CD1c-positive myeloid dendritic cell (primary cell): Measurements from ENCODE around the gene VPS52.
"Not testable (repeated sequence)": the region's sequence is repeated elsewhere in the genome, so short reads cannot be mapped to it uniquely, and the experiment has no call there.

Experiments
- DNase-seq: peaks from one replicate; pipeline ENCODE4 v3.0.0-alpha.2; 2016; ENCODE audit errors: extremely low spot score

Gene VPS52

DNA sequence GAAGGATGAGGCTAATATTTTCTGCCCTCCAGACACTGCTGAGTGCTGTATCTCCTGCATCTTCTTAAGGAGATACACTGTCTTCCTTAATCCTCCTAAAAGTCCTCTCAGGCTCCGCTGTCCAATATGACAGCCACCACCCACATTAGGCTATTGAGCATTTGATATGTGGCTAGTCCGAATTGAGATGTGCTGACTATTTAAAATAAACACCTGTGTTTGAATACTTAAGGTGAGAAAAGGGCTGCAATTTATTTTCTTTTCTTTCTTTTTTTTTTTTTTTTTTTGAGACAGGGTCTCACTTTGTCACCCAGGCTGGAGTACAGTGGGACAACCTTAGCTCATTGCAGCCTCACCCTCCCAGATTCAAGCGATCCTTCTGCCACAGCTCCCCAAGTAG, 30.2 kb upstream of the VPS52 start:
- no peak for DNase-seq

DNA sequence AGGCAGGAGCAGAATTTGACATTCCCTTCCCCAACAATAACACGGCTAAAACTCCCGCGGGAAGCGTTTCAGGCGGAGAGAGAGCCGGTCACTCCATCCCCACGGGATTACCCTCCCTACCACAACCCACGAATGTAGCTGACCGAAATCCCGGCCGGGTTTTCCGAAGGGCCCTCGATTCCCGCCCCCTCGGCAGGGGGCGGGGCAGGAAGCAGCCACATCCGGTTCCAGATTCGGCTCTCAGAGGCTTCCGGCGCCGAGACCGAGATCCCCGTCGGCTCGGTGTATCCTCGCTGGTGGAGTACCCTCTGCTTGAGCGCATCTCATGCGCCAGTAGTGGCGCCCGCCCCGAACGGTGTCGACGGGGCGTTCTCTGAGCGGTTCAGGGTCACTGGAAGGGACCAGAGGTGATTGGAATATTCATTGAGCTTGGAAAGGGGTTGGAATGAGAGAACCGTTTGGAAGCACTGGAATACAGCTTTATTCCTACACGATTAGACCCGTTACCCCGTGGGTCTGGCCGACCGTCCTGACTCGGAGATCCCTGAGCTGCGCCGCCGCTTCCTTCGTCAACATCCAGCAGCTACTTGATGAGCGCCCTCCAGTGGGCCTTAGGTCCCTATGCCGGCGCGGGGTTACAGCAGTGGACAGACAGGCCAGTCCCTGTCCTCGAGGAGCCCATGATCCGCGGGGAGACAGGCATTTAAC, 27.7 kb upstream of the VPS52 start:
- DNase-seq, result peak; percentile 96

DNA sequence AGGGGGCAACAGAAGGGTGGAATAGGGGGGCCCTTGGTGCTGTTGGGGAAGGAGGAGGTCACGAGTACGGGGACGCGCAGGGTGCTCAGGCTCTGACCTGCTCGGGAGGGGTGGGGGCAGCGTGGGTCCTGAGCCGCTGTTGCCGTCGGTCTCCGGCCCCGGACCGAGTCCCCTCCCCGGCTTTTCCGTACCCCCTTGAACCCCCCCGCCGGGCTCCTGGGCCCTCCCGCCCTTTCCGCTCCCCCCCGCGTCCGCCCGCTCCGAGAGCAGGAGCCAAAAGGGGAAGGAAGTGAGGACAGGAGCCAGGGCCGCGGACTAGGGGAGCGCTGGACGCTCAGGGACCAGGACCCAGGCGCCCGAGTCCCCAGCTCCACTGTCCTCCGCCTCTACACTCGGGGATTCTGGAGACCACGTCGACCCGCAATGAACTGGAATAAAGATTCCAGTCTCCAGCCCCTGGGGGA, 27.1 kb upstream of the VPS52 start, which contains the start of gene RGL2:
Gene RGL2, minus strand, starts transcription at position 170 of the 464 bp plus-strand sequence. CDS start 332 bp downstream, outside the sequence.
- peak; percentile 77 for DNase-seq

DNA sequence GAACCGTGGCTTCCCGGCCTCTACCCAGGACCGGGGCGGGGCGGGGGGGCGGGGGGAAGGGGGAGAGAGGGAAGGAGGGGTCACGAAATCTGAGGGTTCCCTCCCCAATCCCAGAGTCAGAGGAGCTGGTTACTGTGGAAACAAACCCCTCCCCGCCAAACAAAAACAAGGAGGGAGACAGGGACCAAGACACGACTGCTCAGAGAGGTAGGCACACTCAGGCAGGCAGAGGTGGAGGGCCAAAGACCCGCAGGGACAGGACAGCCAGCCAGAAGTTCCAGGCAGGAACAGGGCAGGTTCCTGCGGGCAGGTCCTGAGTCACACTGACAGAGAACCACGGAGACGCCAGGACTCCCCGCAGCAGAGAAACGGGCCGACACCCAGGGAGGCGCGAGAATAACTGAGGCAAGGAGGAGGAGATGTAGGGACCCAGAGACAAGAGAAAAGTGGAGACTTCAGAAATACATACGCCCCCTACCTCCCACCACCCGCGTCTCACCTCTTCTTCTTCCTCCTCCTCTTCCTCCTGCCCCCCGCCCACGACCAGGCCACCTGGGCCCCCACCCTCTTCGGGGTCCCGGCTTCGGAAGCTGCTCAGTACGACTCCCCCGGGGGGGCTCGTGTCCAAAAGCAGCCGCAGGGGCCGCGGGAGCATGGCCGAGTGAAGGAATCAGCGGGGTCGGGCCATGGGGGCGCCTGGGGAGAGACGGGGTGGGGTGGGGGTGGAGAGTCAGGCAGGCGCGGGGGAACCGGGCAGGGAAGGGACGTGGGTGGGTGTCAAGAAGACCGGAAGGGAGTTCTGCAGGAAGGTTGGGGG, 26.5 kb upstream of the VPS52 start:
- peak; percentile 88 for DNase-seq

DNA sequence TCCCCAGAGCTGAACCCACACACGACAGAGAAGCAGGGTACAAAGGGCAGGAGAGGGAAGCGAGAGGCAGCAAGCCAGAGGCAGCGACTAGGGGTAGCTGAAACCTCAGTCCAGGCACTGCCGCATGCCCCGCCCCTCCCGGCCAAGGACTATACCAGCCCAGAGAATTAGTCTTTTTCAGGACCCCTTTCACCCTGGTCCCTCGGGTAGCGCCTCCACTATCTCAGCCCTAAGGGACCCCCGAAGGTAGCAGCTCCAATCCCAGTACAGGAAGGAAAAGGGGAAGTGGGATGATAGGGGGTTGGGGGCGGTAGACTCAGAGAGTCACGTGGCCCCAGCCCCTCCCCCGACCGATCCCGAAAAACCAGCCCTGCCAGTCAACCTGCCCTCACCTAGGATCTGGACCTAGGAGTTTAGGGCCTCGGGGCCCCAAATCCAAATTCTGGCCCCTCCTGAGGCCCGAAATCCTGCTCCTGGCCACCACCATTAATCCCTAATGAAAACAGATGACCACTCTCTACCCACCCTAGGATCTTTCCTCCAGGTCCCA, 25.8 kb upstream of the VPS52 start:
- peak; percentile 48 for DNase-seq

DNA sequence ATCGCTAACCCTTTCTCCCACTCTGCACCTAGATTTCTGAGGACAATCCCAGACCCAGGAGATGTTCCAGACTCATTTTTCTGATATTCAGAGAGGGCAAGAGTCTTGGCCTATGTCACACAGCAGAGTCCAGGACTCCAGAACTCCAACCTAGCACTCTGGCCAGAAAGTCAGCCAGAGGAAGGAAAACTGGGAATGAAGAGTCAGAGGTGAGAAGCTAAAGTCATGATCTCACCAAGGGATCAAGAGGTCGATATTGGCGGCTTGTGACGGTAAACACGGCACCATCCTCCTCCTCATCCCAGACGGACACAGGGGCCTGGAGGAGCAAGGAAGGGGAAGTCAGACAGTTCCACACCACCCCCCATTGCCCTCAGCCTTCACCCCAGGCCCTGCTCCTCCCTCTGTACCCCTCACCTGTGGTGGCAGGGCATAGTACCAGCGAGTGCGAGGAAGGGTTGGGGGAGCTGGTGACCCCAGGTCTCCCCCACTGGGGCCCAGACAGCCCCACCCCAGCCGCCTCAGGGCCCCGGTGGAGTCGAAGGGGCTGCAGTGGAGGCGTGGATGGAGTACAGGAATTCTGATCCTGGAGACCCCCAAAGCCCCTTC, 25.2 kb upstream of the VPS52 start:
- DNase-seq, result no peak

DNA sequence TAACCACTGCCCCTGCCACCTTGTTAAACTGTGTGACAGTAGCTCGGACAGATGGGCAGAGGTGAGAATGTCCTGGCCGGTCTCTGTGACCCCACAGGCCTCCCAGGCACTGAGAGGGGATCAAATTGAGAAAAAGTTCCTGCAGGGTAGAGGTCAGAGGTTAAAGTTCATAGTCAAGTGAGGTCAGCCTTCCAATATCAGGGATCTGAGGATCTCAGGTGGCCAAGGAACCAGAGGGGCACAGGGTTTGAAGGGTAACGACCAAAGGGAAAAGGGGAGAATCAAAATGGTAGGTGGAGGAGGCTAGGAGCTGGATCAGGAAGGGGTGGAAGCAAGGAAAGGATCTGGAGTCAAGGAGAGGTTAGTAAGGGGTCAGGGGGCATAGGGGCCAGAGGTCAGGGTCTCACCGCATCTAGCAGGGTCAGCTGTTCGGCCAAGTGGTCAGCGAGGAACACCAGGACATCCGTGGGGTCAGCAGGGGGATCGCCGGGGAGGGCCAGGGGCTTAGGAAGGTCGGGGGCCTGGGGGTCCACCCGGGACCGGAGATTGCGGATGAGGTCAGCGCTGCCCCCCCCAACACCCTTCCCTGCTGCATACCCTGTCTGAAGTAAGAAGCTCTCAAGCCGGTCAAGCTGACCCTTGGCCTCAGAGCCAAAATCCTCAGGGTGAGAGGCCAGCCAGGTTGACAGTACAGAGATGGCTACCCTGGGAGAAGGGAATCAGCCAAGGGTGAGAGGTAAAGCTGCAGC, 24.1 kb upstream of the VPS52 start:
- DNase-seq, result no peak

DNA sequence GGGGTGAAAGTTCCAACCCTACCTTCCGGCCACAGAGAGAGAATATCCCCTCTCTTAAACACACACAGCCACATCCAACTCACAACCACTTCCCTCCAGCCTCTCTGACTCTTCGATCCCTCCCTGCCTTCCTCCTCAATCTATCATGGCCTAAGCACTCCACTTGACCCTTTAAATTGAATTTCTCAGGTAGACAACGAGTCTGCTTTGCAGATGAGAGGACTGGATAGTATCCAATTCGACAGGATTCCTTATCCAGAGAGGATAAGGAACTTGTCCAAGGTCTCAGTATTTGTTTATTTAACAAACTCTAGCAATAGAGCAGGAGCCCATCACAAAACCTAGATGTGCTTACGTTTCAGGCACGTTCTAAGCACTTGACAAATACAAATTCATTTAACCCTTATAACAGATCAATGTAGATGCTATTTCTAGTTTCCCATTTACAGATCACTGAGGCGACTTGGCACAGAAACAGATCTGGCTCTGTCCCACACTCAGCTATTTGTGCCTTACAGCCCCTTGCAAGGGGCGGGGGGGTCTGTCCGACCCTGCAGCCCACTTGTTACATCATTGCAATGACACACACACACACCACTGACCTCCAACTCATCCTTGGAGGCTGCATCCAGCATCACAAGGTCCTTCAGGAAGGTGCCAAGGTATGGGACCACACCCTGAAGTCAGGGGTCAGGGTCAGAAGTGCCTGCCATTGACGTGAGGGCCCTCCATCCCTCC, 22.6 kb upstream of the VPS52 start:
- DNase-seq, result no peak

DNA sequence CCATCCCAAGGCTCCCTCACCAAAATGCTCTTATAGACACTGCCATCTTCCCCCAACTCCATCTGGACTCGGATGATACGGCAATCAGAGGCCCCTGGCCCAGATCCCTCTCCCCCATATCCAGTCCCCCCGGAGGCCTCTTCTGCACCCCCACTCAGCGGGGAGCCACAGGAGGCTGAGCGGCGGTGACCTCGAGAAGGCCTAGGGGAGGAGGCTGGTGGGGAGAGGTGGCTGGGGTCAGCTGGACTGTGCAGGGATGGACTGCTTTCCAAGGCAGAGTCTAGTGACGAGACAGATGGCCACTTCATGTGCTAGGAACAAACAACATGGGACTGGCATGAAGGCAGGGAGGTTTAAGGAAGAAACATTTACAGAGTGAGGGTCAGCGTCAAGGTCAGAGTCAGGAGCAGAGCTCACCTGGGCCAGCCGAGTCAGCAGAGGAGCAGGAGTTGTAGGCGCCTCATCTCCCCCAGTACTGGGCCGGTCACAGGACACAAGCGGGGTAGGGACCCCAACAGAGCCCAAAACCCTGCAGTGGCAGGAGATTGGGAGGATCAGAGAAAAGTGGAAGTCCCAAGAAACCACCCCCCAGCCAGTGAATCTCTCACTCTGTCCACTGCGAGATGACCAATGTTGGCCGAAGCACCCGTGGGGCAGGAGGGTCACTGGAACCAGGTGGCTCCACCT, 21.5 kb upstream of the VPS52 start:
- DNase-seq, result no peak

DNA sequence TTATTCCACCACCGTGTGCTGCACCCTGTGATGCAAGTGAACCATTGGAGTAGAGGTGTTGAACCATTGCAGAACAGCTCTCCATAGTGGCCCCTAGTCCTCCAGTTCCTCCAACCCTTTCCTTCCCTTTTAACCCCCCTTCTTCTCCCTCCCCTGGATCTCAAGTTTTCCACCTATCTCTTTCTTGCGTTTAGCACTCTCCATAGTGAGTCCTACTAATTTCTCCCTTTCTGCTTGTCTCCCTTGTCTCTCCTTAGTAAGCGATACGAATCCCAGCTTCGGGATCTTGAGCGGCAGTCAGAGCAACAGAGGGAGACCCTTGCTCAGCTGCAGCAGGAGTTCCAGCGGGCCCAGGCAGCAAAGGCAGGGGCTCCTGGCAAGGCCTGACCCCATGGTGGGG, 18.8 kb upstream of the VPS52 start:
- DNase-seq, result no peak

DNA sequence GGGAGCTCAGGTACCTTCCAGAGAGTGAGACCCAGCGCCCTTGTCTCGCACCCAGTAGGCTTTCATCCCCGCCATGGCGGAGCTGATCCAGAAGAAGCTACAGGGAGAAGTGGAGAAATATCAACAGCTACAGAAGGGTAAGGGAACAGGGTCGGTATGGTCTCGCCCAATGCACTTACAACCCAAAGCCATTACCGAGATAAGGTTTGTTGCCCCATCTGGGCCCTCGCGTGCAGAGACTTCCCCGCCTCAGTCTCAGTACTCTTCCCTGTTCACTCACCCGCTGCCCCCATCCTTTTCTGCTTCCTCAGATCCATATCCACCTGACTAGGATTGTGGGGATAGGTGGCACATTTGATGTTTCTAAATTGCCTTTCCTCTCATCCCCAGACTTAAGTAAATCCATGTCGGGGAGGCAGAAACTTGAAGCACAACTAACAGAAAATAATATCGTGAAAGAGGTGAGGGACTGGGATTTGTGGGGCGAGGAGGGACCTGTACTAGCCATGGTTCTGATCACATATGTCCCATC, 18.2 kb upstream of the VPS52 start:
- DNase-seq, result peak; percentile 27

DNA sequence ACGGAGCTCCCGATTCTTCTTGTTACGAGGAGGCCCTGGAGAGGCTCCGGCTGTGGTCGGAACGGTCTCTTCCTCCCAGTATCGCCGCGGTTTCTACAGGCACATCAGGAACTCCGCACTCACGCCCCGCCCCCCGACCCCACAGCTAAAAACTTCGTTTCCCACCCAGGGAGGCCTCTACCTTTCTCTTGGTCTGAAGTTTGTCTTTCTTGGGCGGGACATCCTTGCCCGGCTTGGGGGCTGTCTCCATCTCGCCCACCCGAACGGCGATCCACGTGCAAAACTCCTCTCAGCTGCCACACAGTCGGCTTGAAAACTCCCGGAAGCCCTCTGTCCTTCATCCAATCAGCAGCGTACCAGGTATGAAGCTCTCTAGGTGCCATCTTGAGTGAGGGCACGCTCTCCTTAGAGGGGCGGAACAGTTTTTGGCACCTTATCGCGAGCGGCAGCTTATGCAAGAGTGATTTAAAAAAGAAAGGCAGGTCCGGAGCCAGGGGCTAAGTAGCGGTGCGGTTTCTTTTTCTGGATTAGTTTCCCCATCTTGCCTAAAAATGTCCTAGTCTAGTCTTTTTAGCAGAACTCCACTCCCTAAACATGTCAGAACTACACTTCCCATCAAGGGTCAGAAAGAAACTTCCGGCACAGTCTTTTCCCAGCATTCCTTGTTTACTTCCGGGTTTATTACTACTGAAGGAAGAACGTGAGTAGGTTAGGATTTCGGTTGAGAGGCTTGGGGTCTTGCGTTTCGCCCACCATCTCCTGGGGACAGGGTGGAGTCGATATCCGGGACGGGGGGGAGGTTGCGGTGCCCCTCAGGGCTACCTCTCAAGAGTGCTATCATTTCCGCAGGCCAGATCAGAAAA, 17.5 kb upstream of the VPS52 start, which contains the start of the genes PFDN6 and WDR46:
Gene PFDN6, plus strand, starts transcription at position 681 of the 863 bp plus-strand sequence. CDS start 256 bp downstream, outside the sequence.
Gene WDR46, minus strand, starts transcription at position 319 of the 863 bp plus-strand sequence. Its CDS starts 69 bp downstream, at position 250.
- DNase-seq, result peak; percentile 93

DNA sequence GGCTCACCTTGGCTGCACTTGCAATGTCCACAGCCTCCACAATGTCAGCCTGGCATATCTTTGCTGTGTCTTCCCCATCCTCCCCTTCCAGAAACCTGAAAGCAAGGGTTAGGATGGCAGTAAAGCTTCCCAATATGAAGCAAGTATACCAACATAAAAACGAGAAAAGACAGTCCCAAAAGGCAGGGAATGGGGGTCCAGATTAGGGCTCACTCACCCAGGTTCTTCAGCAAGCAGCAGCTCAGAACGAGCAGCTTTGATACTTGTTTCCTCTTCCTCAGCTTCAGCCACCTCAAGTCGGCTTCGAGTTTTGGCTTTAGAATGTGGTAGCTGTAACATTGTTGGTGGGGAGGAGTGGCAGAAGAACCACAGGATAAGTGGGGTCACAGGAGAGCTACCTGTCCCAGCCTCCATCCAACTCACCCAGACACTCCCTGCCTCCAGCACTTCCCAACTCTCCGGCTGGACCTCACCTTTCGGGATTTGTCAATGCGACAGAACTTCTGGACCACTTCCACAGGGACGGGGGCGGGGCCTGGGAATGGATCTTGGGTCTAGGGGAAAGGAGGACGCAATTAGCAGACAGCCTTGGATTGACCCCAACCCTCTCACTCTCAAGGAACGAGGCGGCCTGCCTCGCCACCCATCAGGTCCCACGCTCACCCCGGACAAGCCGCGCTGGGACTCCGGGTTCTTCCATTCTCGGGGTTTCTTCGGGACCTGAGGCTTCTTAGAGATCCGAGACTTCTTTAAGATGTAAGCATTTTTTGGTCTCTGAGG, 16.7 kb upstream of the VPS52 start:
- no peak for DNase-seq

DNA sequence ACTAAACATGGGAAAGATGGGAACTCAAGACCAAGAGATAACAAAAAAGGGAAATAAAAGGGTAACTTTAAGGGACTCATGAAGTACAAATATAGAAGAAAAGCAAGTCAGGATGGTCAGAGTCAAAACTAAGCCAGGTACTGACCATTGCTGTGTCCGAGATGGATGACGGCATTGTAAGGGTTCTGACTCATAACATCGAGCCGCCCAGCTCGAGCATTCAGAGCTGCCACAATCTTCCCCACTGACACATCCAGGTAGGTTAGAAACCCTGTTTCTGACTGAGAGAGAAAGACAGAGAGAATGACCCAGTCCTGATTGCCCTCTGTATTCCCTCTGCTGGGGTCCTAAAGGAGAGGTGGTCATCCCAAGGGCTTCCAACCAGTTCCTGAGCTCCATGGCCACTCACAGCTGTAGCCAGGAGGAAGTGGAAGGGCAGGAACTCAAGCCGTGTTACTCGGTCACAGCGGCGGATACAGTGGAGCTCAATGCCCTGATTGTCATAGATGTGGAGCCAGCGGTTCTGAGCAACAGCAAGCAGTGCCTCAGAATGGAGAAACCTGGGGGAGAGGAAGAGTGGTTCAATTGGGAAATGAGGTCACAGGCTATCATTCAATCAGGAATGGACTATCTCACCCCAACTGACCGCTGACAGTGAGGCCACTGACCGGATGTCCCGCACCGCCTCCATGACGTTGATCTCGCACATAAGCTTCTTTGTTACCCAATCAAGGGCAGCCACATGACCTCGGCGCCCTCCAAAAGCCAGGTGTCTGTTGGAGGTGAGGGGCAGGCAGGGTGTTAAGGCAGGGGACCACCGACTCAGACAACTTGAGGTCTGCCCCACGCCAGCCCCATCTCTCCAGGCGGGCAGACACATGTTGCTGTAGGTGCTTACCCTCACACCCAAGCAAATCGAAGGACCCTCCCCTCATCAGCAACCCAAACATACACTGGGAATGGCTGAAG, 15.6 kb upstream of the VPS52 start:
- DNase-seq, result no peak

DNA sequence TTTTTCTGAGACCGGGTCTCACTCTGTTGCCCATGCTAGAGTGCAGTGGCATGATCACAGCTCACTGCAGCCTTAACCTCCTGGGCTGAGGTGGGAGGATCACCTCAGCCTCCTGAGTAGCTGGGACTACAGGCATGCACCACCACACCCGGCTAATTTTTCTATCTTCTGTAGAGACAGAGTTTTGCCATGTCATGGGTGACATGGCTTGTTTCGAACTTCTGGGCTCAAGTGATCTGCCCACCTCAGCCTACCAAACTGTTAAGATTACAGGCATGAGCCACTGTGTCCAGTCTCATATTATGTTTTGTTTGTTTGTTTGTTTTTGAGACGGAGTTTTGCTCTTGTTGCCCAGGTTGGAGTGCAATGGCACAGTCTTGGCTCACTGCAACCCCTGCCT, 13.5 kb upstream of the VPS52 start:
- DNase-seq, result not testable (repeated sequence)

DNA sequence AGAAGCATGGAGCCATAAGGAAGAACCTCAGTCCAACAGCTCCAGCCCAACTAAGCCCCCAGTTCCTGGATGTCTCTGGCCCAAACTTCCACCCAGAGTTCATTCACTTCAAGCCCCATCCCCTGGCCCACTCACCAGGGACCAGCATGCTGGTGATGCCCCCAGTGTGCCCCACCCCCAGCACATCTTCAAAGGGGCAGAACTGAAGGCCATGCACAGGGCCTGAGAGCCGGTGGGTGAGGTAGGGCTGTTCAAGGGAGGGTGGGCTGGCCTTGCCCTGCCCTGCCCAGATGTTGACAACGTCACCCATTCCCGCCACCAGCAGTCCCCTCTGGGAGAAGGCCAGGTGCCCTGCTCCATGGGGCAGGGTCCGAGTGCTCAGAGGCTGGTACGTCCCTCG, 8.9 kb upstream of the VPS52 start:
- no peak for DNase-seq
